Astrocyte of the cerebellum (primary cell): Measurements from ENCODE around the gene FBXL20.

Experiments used
- DNase-seq: peaks from one replicate; pipeline ENCODE4 v3.0.0-alpha.2; 2011; ENCODE audit warnings: low read depth
- H3K4me3 ChIP-seq: 2 replicates; pipeline ENCODE4 v1.5.1; 2011; ENCODE audit warnings: mild to moderate bottlenecking, low read depth, low read length, moderate library complexity
- CTCF ChIP-seq: IDR thresholded peaks from 2 replicates; pipeline ENCODE4 v1.5.1; 2012; ENCODE audit warnings: low read length, low read depth, moderate library complexity, mild to moderate bottlenecking; ENCODE audit errors: missing control alignments
- in situ Hi-C: cut with HindIII; loops from 2 replicates; pipeline ENCODE4 v1.10.0; 2017; ENCODE audit warnings: low sequenced_read_pairs

FBXL20 gene

GRCh38 chr17:39208136-39208535 is 193.3 kb downstream of the FBXL20 start:
- no peak for DNase-seq
- in situ Hi-C loops, result no loop called here
- no peak for TF ChIP-seq CTCF
- no peak overlapping the region for H3K4me3 ChIP-seq

- in situ Hi-C loops, result no loop called here
- no peak for TF ChIP-seq CTCF
- DNase-seq, result no peak
- H3K4me3 ChIP-seq, result no peak overlapping the region
Observed at GRCh38 chr17:39205112-39205526, 196.3 kb downstream of the FBXL20 start.

GRCh38 chr17:39204245-39204644 is 197.2 kb downstream of the FBXL20 start:
- no peak overlapping the region for H3K4me3 ChIP-seq
- TF ChIP-seq CTCF, result no peak
- DNase-seq, result no peak
- in situ Hi-C loops, result no loop called here
